Stimulated activated CD4-positive, alpha-beta T cell treated with anti-CD3 and anti-CD28 coated beads, Interleukin-1b, Interleukin-23, amount 100 ng/mL, for 1 hour (primary cell): ENCODE measurements around the gene LTA.
A peak's percentile ranks its signal among the peaks of the same experiment; 100 is the strongest.

Source experiments
- DNase-seq, 2 donors: peaks; one replicate each; pipeline ENCODE4 v3.0.0-alpha.2; 2020; ENCODE audit warnings: low read depth in 2 of 2

The LTA gene

GRCh38 chr6:31572041-31572911 lies at the start of gene LTA:
Gene LTA (plus strand): TSS chr6:31572289. CDS start chr6:31572743, 454 bp downstream.
- peak; percentile 56 to 63 for DNase-seq

- DNase-seq = no peak
Measured at GRCh38 chr6:31525553-31525931, 46.5 kb upstream of the LTA start.

GRCh38 chr6:31525932-31526591 lies 46.0 kb upstream of the LTA start:
- DNase-seq = no peak

- DNase-seq = no peak
Measured at GRCh38 chr6:31528307-31528777, 43.7 kb upstream of the LTA start.

- no peak for DNase-seq
Measured at GRCh38 chr6:31528821-31529328, 43.2 kb upstream of the LTA start, which contains the start of gene MCCD1. Gene MCCD1 (plus strand): TSS chr6:31528962. CDS start chr6:31529015, 53 bp downstream.

GRCh38 chr6:31529329-31530150 lies 42.5 kb upstream of the LTA start:
- no peak for DNase-seq

- no peak for DNase-seq
Measured at GRCh38 chr6:31530659-31531058, 41.4 kb upstream of the LTA start.

- DNase-seq = no peak
Measured at GRCh38 chr6:31531162-31531561, 40.9 kb upstream of the LTA start.

GRCh38 chr6:31531771-31532643 lies 40.1 kb upstream of the LTA start:
- no peak for DNase-seq

GRCh38 chr6:31532644-31533454 lies 39.2 kb upstream of the LTA start:
- no peak for DNase-seq

- DNase-seq = no peak
Measured at GRCh38 chr6:31533455-31533841, 38.6 kb upstream of the LTA start.

GRCh38 chr6:31534011-31534410 lies 38.1 kb upstream of the LTA start:
- no peak for DNase-seq

GRCh38 chr6:31534521-31535040 lies 37.5 kb upstream of the LTA start:
- DNase-seq = no peak

- no peak for DNase-seq
Measured at GRCh38 chr6:31535538-31536324, 36.4 kb upstream of the LTA start.

GRCh38 chr6:31538805-31539400 lies 33.2 kb upstream of the LTA start:
- DNase-seq = no peak

GRCh38 chr6:31540640-31541039 lies 31.4 kb upstream of the LTA start:
- no peak for DNase-seq

GRCh38 chr6:31541059-31541657 lies 30.9 kb upstream of the LTA start:
- DNase-seq = peak in 1 of 2 donors; percentile 29
